Measurements from ENCODE around the gene KCNG1. TPM values are rescaled to one million over a fixed set of nuclear protein-coding genes. Genes with fewer than 3 reads are reported as not detected.

Gene KCNG1
- polyA plus RNA-seq, 1 experiment = 16.0 TPM

DNA sequence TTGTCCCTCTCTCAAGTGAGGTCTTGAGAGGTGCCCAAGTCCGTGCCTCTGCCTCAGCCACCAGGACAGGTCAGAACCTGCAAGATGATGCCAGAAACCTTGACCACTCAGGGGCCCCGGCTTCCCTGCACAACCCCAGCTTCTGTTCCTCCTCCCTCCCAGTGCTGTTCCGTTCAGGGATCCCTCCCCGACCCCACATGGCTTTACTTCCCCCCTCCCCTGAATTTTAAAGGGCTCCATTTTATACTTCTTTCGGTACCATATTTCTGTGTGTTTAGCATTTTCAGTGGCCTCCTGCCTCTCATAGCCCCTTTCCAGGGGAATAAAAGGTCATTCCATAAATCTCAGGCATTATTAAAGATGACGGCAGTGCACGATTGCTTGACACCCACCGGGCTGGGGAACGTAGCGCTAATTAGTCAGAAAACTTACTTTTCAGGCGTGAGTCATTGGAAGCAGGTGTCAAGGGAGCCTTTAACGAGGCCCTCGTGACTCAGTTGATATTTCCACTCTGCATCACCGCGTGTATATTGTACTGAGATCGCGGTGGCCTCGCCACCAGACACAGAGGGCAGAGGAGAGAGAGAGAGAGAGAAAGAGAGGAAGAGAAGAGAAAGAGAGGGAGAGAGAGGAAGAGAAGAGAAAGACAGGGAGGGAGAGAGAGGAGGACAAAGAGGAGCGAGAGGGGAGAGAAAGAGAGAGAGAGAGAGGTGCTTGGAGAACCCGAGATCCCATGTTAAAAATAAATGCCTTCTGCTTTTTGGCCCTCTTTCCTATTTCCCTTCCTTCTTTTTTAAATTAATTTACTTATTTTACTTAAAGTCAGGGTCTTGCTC is 21.3 kb downstream of the KCNG1 start:
- POLR2A ChIA-PET = no interaction called here
- H3K9me3 ChIP-seq (ENCODE audit: control insufficient read depth, insufficient read depth, low read length) = no peaks in the 10 kb centered on the region
- no peak for TF ChIP-seq CTCF (IDR thresholded peaks at IDR 0.05; ENCODE audit: low read depth, low read length)

DNA sequence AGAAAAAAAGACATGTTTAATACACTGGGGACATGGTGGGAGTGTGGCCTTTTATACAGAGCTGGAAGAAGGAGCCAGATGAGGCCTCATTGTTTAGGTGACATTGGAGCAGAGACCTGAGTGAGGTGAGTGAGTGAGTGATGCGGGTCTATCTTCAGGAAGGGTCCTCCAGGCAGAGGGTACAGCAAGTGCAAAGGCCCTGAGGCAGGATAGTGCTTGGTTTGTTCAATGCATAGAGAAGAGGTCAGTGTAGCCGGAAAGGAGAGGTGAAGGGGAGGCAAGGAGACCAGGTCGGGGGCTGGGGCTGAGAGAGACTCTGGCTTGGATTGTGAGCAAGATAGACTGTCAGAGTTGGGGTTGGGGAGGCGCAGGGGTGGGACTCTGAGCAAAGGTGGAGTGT is 23.6 kb downstream of the KCNG1 start:
- no peak for TF ChIP-seq CTCF (IDR thresholded peaks at IDR 0.05; ENCODE audit: low read depth, low read length)
- no peak for DNase-seq (ENCODE audit: low read depth, low spot score)
- ChIA-PET CTCF (interaction anchor here (0.8 to 4.3 kb wide), 2 partner anchors 12 to 16 kb away, joined by 4 to 24 read pairs; no protein-coding TSS in a partner anchor), POLR2A (no interaction called here)
- H3K4me3 ChIP-seq (ENCODE audit: low read depth, low read length) = no peak overlapping the region
- H3K27me3 ChIP-seq (ENCODE audit: control insufficient read depth, insufficient read depth, low read length) = no peaks in the 10 kb centered on the region
- no peak overlapping the region for H3K27ac ChIP-seq (ENCODE audit: low read depth, low read length)
- H3K9me3 ChIP-seq (ENCODE audit: control insufficient read depth, insufficient read depth, low read length) = no peaks in the 10 kb centered on the region

More for the DNA sequence above, 21.3 kb downstream of the KCNG1 start:
- DNase-seq (ENCODE audit: low read depth, low spot score) = no peak
- CTCF ChIA-PET = interaction anchor here (1.0 to 1.1 kb wide), 2 partner anchors 14 kb away, joined by 3 read pairs; no protein-coding TSS in a partner anchor
- H3K27me3 ChIP-seq (ENCODE audit: control insufficient read depth, insufficient read depth, low read length) = no peaks in the 10 kb centered on the region
- H3K4me3 ChIP-seq (ENCODE audit: low read depth, low read length) = no peak overlapping the region
- H3K27ac ChIP-seq (ENCODE audit: low read depth, low read length) = no peak overlapping the region

DNA sequence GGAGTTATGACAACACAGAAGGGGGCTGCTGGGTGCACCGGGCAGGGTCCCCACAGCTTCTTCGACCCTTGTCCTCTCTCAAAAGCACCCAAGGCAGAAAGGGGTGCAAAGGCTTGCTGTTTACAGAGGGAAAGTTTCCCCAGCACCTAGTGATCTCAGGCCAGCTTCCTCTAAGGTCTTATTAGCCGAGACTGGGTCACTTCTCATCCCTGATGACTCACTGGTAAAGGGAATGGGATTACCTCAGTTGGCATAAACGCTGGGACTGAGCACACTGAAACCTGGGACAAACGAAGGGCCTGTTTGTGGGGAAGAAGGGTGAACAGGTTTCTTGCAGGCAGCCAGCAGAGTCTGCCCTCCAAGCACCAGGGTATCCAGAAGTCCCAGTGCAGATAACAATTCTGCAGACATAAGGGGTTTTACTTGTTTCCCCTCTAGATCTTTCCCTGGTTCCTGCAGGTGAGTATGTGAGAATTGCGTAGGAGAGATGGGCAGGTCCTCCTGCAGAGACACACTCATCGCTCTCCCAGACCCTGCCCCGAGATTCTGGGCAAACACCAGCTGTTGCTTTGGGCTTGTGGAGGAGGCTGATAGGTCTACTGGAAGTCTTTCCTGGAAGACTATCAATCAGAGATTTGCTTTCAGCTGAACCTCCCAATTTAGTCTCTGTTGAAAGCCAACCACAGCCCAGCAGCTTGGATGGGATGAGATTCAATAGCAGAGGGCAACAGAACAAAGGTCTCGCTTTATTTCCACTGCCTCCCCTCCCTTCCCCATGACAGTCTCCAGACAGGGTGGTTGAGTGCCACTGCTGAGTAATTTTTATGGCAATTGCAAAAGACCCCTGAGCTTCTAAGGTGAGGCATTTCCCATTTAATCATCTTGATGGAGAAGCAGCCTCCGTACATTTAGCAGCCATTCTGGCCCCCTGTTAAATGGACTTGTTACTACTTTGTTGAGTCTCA is 25.7 kb downstream of the KCNG1 start:
- POLR2A ChIA-PET = no interaction called here
- Histone ChIP-seq H3K9me3 (ENCODE audit: control insufficient read depth, insufficient read depth, low read length) (no peaks in the 10 kb centered on the region), H3K27ac (ENCODE audit: low read depth, low read length) (no peak overlapping the region), H3K27me3 (ENCODE audit: control insufficient read depth, insufficient read depth, low read length) (no peaks in the 10 kb centered on the region), H3K4me3 (ENCODE audit: low read depth, low read length) (no peak overlapping the region)
- no peak for TF ChIP-seq CTCF (IDR thresholded peaks at IDR 0.05; ENCODE audit: low read depth, low read length)
- DNase-seq (ENCODE audit: low read depth, low spot score) = no peak
- CTCF ChIA-PET = interaction anchor here (0.5 to 4.3 kb wide), 4 partner anchors 9 to 704 kb away, joined by 3 to 24 read pairs (median 13); no protein-coding TSS in a partner anchor

- Histone ChIP-seq H3K27me3 (ENCODE audit: control insufficient read depth, insufficient read depth, low read length) (no peaks in the 10 kb centered on the region), H3K9me3 (ENCODE audit: control insufficient read depth, insufficient read depth, low read length) (no peaks in the 10 kb centered on the region), H3K4me3 (ENCODE audit: low read depth, low read length) (no peak overlapping the region), H3K27ac (ENCODE audit: low read depth, low read length) (no peak overlapping the region)
- no peak for DNase-seq (ENCODE audit: low read depth, low spot score)
- ChIA-PET CTCF (interaction anchor here (0.6 to 4.3 kb wide), 7 partner anchors 8 to 569 kb away, joined by 3 to 24 read pairs (median 5); no protein-coding TSS in a partner anchor), POLR2A (interaction anchor here (0.6 to 0.7 kb wide), 2 partner anchors 332 to 371 kb away, joined by 3 read pairs; no protein-coding TSS in a partner anchor)
- no peak for TF ChIP-seq CTCF (IDR thresholded peaks at IDR 0.05; ENCODE audit: low read depth, low read length)
These were observed 27.4 kb downstream of the KCNG1 start for GRCh38 chr20:50995506-50995905.

All from AG04450 (cell line).